GM23248 (cell line): ENCODE data around the gene TMEM270.

Experiments
- EZH2 ChIP-seq: fragments of 200-600 bp; sonication (generic); IDR thresholded peaks from 2 replicates; pipeline ENCODE4 v1.6.1; 2018; ENCODE audit warnings: antibody characterized with exemption, mild to moderate bottlenecking; ENCODE audit not compliant: insufficient read depth, poor library complexity, severe bottlenecking
- EZH2phosphoT487 ChIP-seq: fragments of 200-600 bp; sonication (generic); IDR thresholded peaks from 2 replicates; pipeline ENCODE4 v1.6.1; 2018; ENCODE audit warnings: antibody characterized with exemption, moderate library complexity, mild to moderate bottlenecking, low read depth; ENCODE audit not compliant: insufficient read depth

DNA sequence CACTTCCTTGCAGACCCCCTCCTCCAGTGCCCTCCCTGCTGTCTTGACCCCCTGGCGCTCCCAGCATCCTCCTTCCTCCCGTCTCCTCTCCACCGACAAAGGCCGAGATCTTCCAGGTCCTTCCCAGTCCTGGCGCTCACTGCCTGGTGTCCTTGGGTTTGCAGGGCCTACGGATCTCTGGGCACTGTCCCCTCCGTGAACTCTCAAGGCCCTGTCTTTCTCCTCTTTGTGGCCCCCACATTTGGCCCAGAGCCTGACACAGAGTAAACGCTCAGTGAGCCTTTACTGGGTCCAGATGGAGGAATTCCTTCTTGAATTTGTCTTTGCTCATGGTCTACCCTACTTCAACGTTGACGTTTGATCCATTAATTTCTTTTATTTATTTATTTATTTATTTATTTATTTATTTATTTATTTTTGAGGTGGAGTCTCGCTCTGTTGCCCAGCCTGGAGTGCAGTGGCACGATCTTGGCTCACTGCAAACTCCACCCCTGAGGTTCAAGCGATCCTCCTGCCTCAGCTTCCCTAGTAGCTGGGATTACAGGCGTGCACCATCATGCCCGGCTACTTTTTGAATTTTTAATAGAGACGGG, 29.7 kb downstream of the TMEM270 start:
- TF ChIP-seq EZH2 (no peak), EZH2phosphoT487 (no peak)
